ENCODE measurements around the gene VCL.
"Not testable (repeated sequence)": the region's sequence is repeated elsewhere in the genome, so short reads cannot be mapped to it uniquely, and the experiment has no call there.

VCL gene

DNA sequence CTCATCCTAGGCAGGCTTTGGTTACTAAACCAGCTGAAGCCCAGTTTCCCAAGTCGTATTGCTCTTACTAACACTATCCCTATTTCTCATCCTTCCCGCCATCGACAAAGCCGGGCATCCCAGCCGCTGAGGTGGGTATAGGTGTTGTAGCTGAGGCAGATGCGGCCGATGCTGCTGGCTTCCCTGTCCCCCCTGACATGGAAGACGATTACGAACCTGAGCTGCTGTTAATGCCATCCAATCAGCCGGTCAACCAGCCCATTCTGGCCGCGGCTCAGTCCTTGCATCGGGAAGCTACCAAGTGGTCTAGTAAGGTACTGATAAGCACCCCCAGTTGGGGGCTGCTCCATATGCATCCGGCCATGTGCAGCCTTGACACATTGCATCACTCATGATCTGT, 113.9 kb downstream of the VCL start:
- H3K27ac Mint-ChIP-seq: no peak overlapping the region
- H3K27me3 Mint-ChIP-seq: no peaks in the 10 kb centered on the region
- no peak overlapping the region for H3K4me3 Mint-ChIP-seq
- peaks cover 16% of the 10 kb centered on the region for H3K36me3 Mint-ChIP-seq
- H3K4me1 Mint-ChIP-seq: peaks cover 7% of the 10 kb centered on the region
- no peaks in the 10 kb centered on the region for H3K9me3 Mint-ChIP-seq

DNA sequence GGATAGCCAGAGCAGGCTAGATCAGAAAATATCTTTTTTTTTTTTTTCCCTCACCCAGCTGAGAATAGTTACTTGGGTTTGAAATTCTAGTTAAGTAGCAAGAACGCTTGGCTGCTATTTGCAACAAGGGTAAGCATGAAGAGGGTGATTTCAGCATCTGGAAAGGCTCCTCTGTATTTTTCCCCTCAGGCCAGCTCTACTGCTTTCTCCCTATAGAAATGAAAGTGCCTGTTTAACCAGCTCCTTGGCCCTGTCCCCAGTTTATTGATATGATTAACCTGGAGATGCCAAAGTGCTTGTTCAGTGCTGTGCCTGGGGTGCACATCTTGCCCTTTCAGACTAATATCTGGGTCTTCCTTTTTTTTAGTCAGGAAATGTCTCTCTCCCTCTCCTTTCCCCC, 115.6 kb downstream of the VCL start:
- Mint-ChIP-seq H3K9me3 (no peaks in the 10 kb centered on the region), H3K36me3 (peaks cover 17% of the 10 kb centered on the region), H3K4me1 (peaks cover 7% of the 10 kb centered on the region), H3K4me3 (no peak overlapping the region), H3K27me3 (no peaks in the 10 kb centered on the region), H3K27ac (no peak overlapping the region)

DNA sequence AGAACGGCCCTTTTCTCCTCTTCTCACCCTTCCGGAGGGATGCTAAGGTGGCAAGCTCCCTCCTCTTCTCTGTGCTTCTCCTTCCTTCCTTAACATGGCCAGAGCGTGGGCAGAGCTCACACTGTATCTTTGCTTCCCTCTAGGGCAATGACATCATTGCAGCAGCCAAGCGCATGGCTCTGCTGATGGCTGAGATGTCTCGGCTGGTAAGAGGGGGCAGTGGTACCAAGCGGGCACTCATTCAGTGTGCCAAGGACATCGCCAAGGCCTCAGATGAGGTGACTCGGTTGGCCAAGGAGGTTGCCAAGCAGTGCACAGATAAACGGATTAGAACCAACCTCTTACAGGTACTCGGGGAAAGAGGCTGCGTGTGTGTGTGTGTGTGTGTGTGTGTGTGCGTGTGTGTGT, 116.1 kb downstream of the VCL start:
- Mint-ChIP-seq H3K27ac (no peak overlapping the region), H3K9me3 (no peaks in the 10 kb centered on the region), H3K36me3 (peaks cover 18% of the 10 kb centered on the region), H3K4me1 (peaks cover 7% of the 10 kb centered on the region), H3K4me3 (no peak overlapping the region), H3K27me3 (no peaks in the 10 kb centered on the region)

DNA sequence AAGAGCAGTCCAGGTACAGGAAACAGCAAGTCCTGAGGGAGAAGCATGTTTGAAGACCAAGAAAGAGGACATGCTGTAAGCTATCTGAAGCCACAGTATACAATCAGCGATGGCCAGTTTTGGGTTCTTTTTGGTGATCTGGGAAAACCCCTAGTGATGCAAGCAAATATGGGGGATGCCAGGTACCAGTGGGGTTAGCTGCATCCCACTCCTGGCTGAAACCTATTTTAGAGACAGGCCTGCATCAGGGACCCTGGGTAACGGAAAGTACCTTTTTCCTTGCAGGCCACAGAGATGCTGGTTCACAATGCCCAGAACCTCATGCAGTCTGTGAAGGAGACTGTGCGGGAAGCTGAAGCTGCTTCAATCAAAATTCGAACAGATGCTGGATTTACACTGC, 119.8 kb downstream of the VCL start:
- Mint-ChIP-seq H3K4me1 (peaks cover 7% of the 10 kb centered on the region), H3K27ac (no peak overlapping the region), H3K36me3 (peaks cover 26% of the 10 kb centered on the region), H3K4me3 (no peak overlapping the region), H3K9me3 (no peaks in the 10 kb centered on the region), H3K27me3 (no peaks in the 10 kb centered on the region)

DNA sequence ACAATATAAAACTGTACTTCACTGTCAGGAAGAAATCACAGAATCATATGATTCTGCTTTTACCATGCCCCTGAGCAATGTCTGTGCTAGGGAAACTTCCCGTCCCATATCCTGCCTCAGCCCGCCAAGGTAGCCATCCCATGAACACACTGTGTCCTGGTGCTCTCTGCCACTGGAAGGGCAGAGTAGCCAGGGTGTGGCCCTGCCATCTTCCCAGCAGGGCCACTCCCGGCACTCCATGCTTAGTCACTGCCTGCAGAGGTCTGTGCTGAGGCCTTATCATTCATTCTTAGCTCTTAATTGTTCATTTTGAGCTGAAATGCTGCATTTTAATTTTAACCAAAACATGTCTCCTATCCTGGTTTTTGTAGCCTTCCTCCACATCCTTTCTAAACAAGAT, 120.9 kb downstream of the VCL start:
- peaks cover 26% of the 10 kb centered on the region for H3K36me3 Mint-ChIP-seq
- no peaks in the 10 kb centered on the region for H3K27me3 Mint-ChIP-seq
- peak overlapping the region; percentile 74 for H3K27ac Mint-ChIP-seq
- H3K9me3 Mint-ChIP-seq: no peaks in the 10 kb centered on the region
- H3K4me3 Mint-ChIP-seq: no peak overlapping the region
- H3K4me1 Mint-ChIP-seq: peaks cover 7% of the 10 kb centered on the region

DNA sequence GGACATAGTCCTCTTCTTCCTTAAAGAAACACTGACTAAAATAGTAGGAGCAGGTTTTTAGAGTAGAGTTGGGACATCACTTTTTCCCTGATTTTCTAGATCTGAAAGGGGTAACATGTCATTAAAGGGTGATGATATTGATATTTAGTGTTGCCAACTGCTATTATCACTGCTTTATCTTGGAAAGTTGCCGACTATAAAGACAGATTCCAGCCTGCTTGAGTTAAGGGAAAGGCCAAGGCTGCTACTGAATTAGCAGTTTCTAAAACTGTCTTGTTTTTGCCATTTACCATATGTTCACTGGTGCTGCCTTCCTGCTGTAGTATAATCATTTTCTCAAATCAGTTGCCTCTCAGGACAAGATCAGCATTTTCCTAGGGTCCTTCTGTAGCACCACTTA, 123.0 kb downstream of the VCL start:
- no peaks in the 10 kb centered on the region for H3K27me3 Mint-ChIP-seq
- no peaks in the 10 kb centered on the region for H3K9me3 Mint-ChIP-seq
- H3K36me3 Mint-ChIP-seq: peaks cover 23% of the 10 kb centered on the region
- peaks cover 5% of the 10 kb centered on the region for H3K4me1 Mint-ChIP-seq
- no peak overlapping the region for H3K27ac Mint-ChIP-seq
- H3K4me3 Mint-ChIP-seq: no peak overlapping the region

DNA sequence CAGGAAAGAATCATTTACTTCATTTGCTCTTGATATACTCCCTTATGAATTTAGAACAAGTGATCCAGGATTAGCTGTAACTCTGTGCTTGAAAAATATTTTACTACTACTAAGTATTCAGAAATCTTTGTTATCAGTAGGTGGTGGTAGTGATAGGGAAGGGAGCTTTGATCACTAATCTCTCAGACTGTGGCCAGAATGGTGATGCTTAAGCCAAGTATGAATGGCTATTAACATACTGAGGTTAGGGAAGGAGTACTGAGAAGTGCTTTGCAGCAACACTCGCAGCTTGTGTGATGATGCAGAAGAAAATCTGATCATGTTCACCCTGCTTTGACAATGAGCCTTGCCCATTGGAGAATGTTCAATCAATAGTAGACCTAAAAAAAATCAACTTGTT, 123.5 kb downstream of the VCL start:
- peaks cover under 1% of the 10 kb centered on the region for H3K4me1 Mint-ChIP-seq
- no peaks in the 10 kb centered on the region for H3K27me3 Mint-ChIP-seq
- H3K36me3 Mint-ChIP-seq: peaks cover 19% of the 10 kb centered on the region
- no peak overlapping the region for H3K27ac Mint-ChIP-seq
- H3K9me3 Mint-ChIP-seq: no peaks in the 10 kb centered on the region
- no peak overlapping the region for H3K4me3 Mint-ChIP-seq

DNA sequence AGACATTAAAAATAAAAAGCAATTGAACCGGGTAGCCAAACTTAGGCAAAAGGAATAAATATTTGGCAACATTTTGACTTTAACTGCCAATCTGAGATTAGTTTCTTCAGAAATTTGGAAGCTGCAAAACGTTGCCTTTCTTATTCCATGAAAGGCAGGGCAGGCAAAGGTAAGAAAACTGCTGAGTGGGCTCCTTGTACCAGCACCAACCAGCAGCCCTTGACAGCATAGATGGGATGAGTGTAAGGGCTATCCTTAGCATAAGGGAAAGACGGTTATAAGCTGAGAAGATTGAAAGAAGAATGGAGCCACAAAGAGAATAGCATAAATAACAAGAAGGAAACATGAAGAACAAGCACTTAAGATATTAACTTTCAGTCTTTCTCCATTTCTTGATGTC, 124.1 kb downstream of the VCL start:
- H3K4me1 Mint-ChIP-seq: no peaks in the 10 kb centered on the region
- peaks cover 18% of the 10 kb centered on the region for H3K36me3 Mint-ChIP-seq
- no peaks in the 10 kb centered on the region for H3K9me3 Mint-ChIP-seq
- no peak overlapping the region for H3K4me3 Mint-ChIP-seq
- no peaks in the 10 kb centered on the region for H3K27me3 Mint-ChIP-seq
- peak overlapping the region; percentile 74 for H3K27ac Mint-ChIP-seq

DNA sequence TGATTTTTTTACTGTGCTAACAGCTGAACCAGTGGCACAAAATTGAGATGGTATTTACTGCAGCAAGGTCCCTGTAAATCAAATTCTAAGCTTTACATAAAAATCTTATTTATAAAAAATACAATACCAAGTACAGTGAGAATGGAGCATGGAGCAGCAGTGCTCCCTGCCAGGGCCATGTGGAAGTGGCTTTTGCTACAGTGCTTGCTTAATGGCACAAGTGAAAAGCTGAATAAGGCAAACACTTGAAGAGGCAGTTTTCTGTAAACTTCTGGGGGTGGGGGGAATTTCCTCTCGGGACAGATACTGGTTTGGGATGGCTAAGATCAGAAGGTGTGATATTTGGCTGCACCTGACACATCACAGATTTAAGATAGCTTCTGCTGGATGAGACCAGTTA, 125.2 kb downstream of the VCL start:
- no peak overlapping the region for H3K27ac Mint-ChIP-seq
- H3K4me3 Mint-ChIP-seq: no peak overlapping the region
- H3K9me3 Mint-ChIP-seq: no peaks in the 10 kb centered on the region
- no peaks in the 10 kb centered on the region for H3K4me1 Mint-ChIP-seq
- peaks cover 18% of the 10 kb centered on the region for H3K36me3 Mint-ChIP-seq
- H3K27me3 Mint-ChIP-seq: no peaks in the 10 kb centered on the region

DNA sequence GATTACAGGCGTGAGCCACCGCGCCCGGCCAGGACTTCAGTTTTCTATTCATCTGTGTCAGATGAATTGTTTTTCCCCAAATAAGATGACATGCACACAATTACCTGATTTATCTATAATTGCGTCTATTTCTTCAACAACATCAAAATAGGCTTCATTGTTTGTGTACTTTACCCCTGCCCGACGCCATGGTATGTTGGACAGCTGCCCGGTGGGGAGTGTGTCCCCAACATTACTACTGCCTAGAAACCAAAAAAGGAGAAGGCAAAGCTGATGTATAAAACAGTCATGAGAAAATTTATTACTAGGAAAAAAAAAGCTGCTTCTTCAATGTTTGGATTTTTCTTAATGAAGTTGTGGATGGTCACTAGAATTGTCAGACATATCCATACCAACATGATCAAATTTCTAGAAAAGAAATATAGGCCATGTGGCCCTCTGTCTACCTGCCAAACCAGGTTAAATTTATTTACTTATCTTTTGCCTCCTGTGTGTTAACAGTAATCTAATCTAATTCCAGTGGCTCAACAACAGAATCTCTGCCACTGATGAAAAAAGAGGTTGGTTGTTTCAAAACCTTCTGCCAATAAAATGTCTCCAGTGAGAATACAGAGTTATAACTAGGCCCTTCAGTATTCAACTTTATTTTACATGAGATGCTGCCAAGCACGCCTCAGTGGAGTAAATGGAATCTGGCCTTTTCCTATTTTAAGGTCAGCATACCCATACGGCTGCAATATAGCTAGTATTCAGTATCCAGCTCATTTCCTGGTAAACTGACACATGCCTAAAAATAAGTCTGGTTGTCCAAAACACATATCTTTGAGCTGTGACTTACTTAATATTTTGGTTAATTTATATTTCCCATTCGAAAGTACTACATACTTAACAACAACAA, 136.3 kb downstream of the VCL start:
- H3K36me3 Mint-ChIP-seq: peaks cover 17% of the 10 kb centered on the region
- no peaks in the 10 kb centered on the region for H3K27me3 Mint-ChIP-seq
- no peaks in the 10 kb centered on the region for H3K9me3 Mint-ChIP-seq
- H3K27ac Mint-ChIP-seq: no peak overlapping the region
- H3K4me3 Mint-ChIP-seq: no peak overlapping the region
- H3K4me1 Mint-ChIP-seq: peaks cover 6% of the 10 kb centered on the region

DNA sequence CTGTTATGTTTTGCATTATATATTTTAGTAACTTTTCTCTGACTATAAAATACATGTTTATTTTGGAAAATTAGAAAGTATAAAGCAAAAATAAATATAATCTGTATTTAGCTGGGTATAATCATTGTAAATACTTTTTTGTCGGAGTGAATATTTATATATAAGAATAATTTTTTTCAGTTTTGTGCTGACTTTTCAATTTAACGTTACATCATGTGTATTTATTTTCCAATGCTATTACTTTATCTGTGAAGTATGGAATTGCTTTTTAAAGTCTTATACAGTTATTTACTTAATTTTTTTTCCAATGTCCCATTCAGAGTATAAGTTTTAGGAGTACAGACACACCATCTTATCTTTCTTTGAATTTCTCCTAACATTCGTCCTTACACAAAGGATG, 137.5 kb downstream of the VCL start:
- Mint-ChIP-seq H3K27me3 (no peaks in the 10 kb centered on the region), H3K27ac (no peak overlapping the region), H3K9me3 (no peaks in the 10 kb centered on the region), H3K36me3 (peaks cover 17% of the 10 kb centered on the region), H3K4me3 (no peak overlapping the region), H3K4me1 (peaks cover 6% of the 10 kb centered on the region)

DNA sequence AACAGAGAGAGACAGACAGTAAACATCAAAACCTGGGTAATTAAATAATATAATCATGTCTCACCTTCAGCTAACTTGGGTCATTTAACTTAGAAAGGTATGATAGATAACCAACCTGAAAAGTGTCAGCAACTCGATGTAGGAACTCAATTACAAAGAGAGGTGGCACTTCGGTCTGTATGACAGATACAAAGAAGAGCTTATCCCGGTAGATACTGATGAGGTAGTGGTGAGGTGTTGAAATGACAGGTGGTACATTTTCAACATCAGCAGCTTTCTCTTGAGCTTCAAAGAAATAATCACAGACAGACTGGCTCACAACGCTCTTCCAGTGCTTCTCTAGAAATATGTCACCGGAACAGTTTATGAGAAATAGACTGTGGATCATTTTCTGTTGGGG, 140.1 kb downstream of the VCL start:
- Mint-ChIP-seq H3K9me3 (no peaks in the 10 kb centered on the region), H3K36me3 (peaks cover 17% of the 10 kb centered on the region), H3K27ac (peak overlapping the region; percentile 17)

DNA sequence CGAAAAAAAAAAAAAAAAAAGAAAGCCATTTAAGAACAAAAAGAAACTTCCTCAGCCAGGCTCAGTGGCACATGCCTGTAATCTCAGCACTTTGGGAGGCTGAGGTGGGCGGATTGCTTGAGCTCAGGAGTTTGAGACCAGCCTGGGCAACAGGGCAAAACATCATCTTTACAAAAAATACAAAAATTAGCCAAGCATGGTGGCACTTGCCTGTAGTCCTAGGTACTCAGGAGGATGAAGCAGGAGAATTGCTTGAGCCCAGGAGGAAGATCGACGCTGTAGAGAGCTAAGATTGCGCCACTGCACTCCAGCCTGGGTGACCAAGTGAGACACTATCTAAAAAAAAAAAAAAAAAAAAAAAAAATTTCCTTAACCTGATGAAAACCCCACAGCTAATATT, 140.7 kb downstream of the VCL start:
- H3K4me3 Mint-ChIP-seq, H3K9me3 Mint-ChIP-seq, H3K27ac Mint-ChIP-seq, H3K27me3 Mint-ChIP-seq: not testable (repeated sequence)
- H3K4me1 Mint-ChIP-seq: peaks cover 11% of the 10 kb centered on the region
- H3K36me3 Mint-ChIP-seq: peaks cover 17% of the 10 kb centered on the region

More for the DNA sequence above, 140.1 kb downstream of the VCL start:
- no peak overlapping the region for H3K4me3 Mint-ChIP-seq
- H3K4me1 Mint-ChIP-seq: peaks cover 11% of the 10 kb centered on the region
- no peaks in the 10 kb centered on the region for H3K27me3 Mint-ChIP-seq

DNA sequence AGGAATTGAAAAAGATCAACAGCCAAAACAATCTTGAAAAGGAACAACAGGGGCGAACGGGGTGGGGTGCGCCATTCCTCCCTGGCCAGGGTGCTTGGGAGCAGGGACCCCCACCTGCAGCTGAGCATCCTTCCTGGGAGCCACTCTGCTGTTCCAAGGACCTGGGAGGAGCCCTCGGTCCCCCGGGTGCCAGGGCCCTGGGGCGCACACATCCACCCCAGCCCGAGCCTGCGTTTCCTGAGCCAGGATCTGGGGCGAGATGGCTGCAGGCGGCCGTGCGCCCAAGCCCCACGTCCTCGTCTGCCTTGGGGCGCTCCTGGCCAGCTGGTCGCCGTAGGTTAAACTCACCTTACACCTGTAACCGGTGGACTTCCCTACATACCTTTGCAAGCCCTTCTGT, 142.1 kb downstream of the VCL start:
- peaks cover 14% of the 10 kb centered on the region for H3K36me3 Mint-ChIP-seq
- no peaks in the 10 kb centered on the region for H3K27me3 Mint-ChIP-seq
- H3K9me3 Mint-ChIP-seq: no peaks in the 10 kb centered on the region
- no peak overlapping the region for H3K4me3 Mint-ChIP-seq
- H3K4me1 Mint-ChIP-seq: peaks cover 14% of the 10 kb centered on the region
- no peak overlapping the region for H3K27ac Mint-ChIP-seq

DNA sequence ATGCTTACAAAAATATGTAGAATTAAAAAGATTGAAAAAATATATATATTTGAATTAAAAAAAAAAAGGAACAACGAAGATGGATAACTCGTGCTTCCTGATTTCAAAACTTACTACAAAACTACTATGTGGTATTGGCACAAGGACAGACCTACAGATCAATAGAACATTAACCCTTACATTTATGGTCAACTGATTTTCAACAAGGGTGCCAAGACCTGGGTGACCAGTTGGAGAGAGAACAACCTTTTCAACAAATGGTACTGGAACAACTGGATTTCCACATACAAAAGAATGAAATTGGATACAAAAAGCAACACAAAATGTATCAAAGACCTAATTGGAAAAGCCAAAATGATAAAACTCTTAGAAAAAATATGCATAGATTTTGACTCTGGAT, 142.6 kb downstream of the VCL start:
- Mint-ChIP-seq H3K4me3 (no peak overlapping the region), H3K36me3 (peaks cover 12% of the 10 kb centered on the region), H3K4me1 (peaks cover 20% of the 10 kb centered on the region), H3K27me3 (no peaks in the 10 kb centered on the region), H3K27ac (no peak overlapping the region), H3K9me3 (no peaks in the 10 kb centered on the region)

DNA sequence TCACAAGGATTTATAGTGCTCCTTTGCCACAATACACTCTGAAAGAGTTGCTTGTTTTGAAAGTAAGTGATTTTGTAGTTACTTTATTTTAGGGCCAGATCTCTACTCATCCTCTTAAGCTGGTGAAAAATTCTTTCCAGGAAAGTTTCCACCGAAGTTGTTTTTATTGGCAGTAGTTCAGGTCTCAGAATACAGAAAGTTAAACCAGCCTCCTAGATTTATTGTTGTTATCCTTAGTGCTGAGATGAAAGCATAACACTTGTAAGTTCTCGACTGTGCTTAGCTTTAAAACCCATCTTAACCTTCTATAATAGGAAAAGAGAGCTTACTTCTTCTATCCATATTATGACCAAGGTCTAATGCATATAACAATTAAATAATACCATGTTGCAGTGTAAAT, 147.2 kb downstream of the VCL start:
- H3K27ac Mint-ChIP-seq: no peak overlapping the region
- no peaks in the 10 kb centered on the region for H3K27me3 Mint-ChIP-seq

DNA sequence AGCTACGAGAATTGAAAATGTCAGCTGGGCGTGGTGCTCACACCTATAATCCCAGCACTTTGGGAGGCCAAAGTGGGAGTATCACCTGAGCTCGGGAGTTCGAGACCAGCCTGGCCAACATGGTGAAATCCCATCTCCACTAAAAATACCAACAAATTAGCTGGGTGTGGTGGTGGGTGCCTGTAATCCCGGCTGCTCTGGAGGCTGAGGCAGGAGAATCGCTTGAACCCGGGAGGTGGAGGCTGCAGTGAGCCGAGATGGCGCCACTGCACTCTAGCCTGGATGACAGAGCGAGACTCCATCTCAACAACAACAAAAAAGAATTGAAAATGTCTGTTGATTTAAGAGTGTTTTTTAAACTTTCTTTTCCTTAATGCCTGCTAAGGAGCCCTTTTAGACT, 149.1 kb downstream of the VCL start:
- H3K27ac Mint-ChIP-seq, H3K4me3 Mint-ChIP-seq: not testable (repeated sequence)

More for the DNA sequence above, 147.2 kb downstream of the VCL start:
- H3K36me3 Mint-ChIP-seq: peaks cover 6% of the 10 kb centered on the region
- peaks cover 38% of the 10 kb centered on the region for H3K4me1 Mint-ChIP-seq
- H3K9me3 Mint-ChIP-seq: no peaks in the 10 kb centered on the region
- H3K4me3 Mint-ChIP-seq: no peak overlapping the region

More for the DNA sequence above, 149.1 kb downstream of the VCL start:
- H3K4me1 Mint-ChIP-seq: peaks cover 37% of the 10 kb centered on the region
- H3K36me3 Mint-ChIP-seq, H3K9me3 Mint-ChIP-seq, H3K27me3 Mint-ChIP-seq: not testable (repeated sequence)
